A549 (cell line): ENCODE measurements around the gene MRPL14.

ENCODE experiments used
- CEBPB ChIP-seq, 2 experiments: fragments of >200 bp in 1 of 2; sonication (Bioruptor Twin) in 1 of 2; formaldehyde crosslinking in 1 of 2; IDR thresholded peaks; 2 replicates each; pipeline ENCODE4 v1.6.1; 2012 to 2016
- CHD4 ChIP-seq: fragments of 200-600 bp; sonication (generic); IDR thresholded peaks from 2 replicates; pipeline ENCODE4 v1.6.1; 2016; ENCODE audit warnings: antibody characterized with exemption, mild to moderate bottlenecking, borderline replicate concordance
- CTCF ChIP-seq: fragments of >200 bp; sonication (Bioruptor Twin); formaldehyde crosslinking; IDR thresholded peaks from 3 replicates; pipeline ENCODE4 v1.5.1; 2016
- EP300 ChIP-seq, 2 experiments: fragments of >200 bp; sonication (Bioruptor Twin); formaldehyde crosslinking; IDR thresholded peaks; 2 replicates in 1 of 2; 3 replicates in 1 of 2; pipeline ENCODE4 v1.6.1; 2016 to 2017
- FOXS1 ChIP-seq: fragments of 250-450 bp; sonication (Bioruptor Pico); IDR thresholded peaks from 2 replicates; pipeline ENCODE4 v1.5.0; 2020; ENCODE audit warnings: mild to moderate bottlenecking, moderate library complexity
- MAZ ChIP-seq: fragments of 150-350 bp; IDR thresholded peaks from 2 replicates; pipeline ENCODE4 v1.6.1; 2014; ENCODE audit warnings: antibody characterized with exemption, low read depth, low read length, borderline replicate concordance
- MYC ChIP-seq: IDR thresholded peaks from 2 replicates; pipeline ENCODE4 v1.6.1; 2012; ENCODE audit warnings: mild to moderate bottlenecking, inconsistent platforms, low read length, improper control_type of control experiment, borderline replicate concordance
- POLR2A ChIP-seq: IDR thresholded peaks from 2 replicates; pipeline ENCODE4 v1.6.1; 2012; ENCODE audit warnings: mild to moderate bottlenecking, low read length
- POLR2AphosphoS2 ChIP-seq: conservative IDR thresholded peaks from 2 replicates; pipeline ENCODE4 v1.6.1; 2012; ENCODE audit warnings: low read length, improper control_type of control experiment, inconsistent platforms
- SMC3 ChIP-seq: fragments of >200 bp; sonication (Bioruptor Twin); formaldehyde crosslinking; IDR thresholded peaks from 3 replicates; pipeline ENCODE4 v1.6.1; 2018; ENCODE audit warnings: inconsistent platforms
- TP53 ChIP-seq: fragments of 250-450 bp; sonication (Bioruptor Pico); IDR thresholded peaks from 2 replicates; pipeline ENCODE4 v1.5.0; 2021; ENCODE audit warnings: mild to moderate bottlenecking, moderate library complexity
- TF ChIP-seq, protein P1 (sequence below): fragments of 450-650 bp; IDR thresholded peaks from 2 replicates; pipeline ENCODE4 v1.6.1; 2014; ENCODE audit warnings: antibody characterized with exemption
- TF ChIP-seq, protein P2 (sequence below): IDR thresholded peaks from 2 replicates; pipeline ENCODE4 v1.6.1; 2012
- TF ChIP-seq, protein P3 (sequence below): fragments of 250-450 bp; sonication (Bioruptor Pico); IDR thresholded peaks from 2 replicates; pipeline ENCODE4 v1.5.0; 2021; ENCODE audit warnings: mild to moderate bottlenecking, moderate library complexity, borderline replicate concordance

GRCh38 chr6:44166116-44166515 is 38.9 kb upstream of the MRPL14 start:
- TF ChIP-seq, protein P1, sequence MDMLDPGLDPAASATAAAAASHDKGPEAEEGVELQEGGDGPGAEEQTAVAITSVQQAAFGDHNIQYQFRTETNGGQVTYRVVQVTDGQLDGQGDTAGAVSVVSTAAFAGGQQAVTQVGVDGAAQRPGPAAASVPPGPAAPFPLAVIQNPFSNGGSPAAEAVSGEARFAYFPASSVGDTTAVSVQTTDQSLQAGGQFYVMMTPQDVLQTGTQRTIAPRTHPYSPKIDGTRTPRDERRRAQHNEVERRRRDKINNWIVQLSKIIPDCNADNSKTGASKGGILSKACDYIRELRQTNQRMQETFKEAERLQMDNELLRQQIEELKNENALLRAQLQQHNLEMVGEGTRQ: no peak
- TF ChIP-seq CTCF (no peak), SMC3 (no peak), POLR2AphosphoS2 (no peak), MYC (no peak), CEBPB (IDR thresholded peaks at IDR 0.05) (no peak), POLR2A (no peak), EP300 (IDR thresholded peaks at IDR 0.05) (no peak), FOXS1 (CRISPR knock-in tag) (no peak), TP53 (CRISPR knock-in tag) (no peak), CHD4 (no peak), MAZ (no peak)
- TF ChIP-seq, protein P2, sequence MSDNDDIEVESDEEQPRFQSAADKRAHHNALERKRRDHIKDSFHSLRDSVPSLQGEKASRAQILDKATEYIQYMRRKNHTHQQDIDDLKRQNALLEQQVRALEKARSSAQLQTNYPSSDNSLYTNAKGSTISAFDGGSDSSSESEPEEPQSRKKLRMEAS: no peak
- TF ChIP-seq, protein P3, sequence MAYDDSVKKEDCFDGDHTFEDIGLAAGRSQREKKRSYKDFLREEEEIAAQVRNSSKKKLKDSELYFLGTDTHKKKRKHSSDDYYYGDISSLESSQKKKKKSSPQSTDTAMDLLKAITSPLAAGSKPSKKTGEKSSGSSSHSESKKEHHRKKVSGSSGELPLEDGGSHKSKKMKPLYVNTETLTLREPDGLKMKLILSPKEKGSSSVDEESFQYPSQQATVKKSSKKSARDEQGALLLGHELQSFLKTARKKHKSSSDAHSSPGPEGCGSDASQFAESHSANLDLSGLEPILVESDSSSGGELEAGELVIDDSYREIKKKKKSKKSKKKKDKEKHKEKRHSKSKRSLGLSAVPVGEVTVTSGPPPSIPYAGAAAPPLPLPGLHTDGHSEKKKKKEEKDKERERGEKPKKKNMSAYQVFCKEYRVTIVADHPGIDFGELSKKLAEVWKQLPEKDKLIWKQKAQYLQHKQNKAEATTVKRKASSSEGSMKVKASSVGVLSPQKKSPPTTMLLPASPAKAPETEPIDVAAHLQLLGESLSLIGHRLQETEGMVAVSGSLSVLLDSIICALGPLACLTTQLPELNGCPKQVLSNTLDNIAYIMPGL: no peak
